Body of pancreas (tissue), 4 donors: ENCODE results near the gene ARID1B.

Experiments used
- CTCF ChIP-seq, 7 experiments: fragments of 450-650 bp in 4 of 7; fragments of 200-600 bp in 3 of 7; sonication (generic) in 3 of 7; IDR thresholded peaks; one replicate each; pipeline ENCODE4 v1.5.1; 2016 to 2019; ENCODE audit warnings: antibody characterized with exemption in 7 of 7
- POLR2A ChIP-seq, 3 donors: fragments of 450-650 bp; IDR thresholded peaks; one replicate each; pipeline ENCODE4 v1.6.1; 2016; ENCODE audit warnings: antibody characterized with exemption in 3 of 3, mild to moderate bottlenecking in 2 of 3

- no peak for TF ChIP-seq POLR2A (IDR thresholded peaks at IDR 0.05)
- no peak for TF ChIP-seq CTCF (IDR thresholded peaks at IDR 0.05)
These were observed 426.6 kb downstream of the ARID1B start for GRCh38 chr6:157203764-157204163.
